GM12872 (cell line): Measurements from ENCODE around the gene SETD1B.

Experiments
- CTCF ChIP-seq: IDR thresholded peaks from 3 replicates; pipeline ENCODE4 v1.5.1; 2011; ENCODE audit warnings: low read depth, mild to moderate bottlenecking, low read length, moderate library complexity; ENCODE audit not compliant: insufficient read depth

SETD1B gene

GRCh38 chr12:121858662-121859572 is 55.1 kb downstream of the SETD1B start, which contains the start of gene HPD:
TSS of gene HPD (minus strand) at chr12:121858859. CDS start at chr12:121858823, 36 bp downstream.
- TF ChIP-seq CTCF, result no peak

- no peak for TF ChIP-seq CTCF
Measured at GRCh38 chr12:121860257-121860656, 56.4 kb downstream of the SETD1B start.

- no peak for TF ChIP-seq CTCF
Measured at GRCh38 chr12:121861636-121862254, 57.9 kb downstream of the SETD1B start.

- TF ChIP-seq CTCF, result no peak
Measured at GRCh38 chr12:121866331-121866730, 62.5 kb downstream of the SETD1B start.

GRCh38 chr12:121871467-121871866 is 67.7 kb downstream of the SETD1B start:
- no peak for TF ChIP-seq CTCF

GRCh38 chr12:121872546-121873215 is 68.9 kb downstream of the SETD1B start:
- no peak for TF ChIP-seq CTCF

- no peak for TF ChIP-seq CTCF
Measured at GRCh38 chr12:121873216-121873569, 69.4 kb downstream of the SETD1B start.
